K562 (cell line): ENCODE results near the gene MED13L. TPM values are rescaled to one million over a fixed set of nuclear protein-coding genes. Genes with fewer than 3 reads are reported as not detected.
A peak's percentile ranks its signal among the peaks of the same experiment; 100 is the strongest.

Experiments
- ETV5 ChIP-seq: sonication (generic); formaldehyde crosslinking; IDR thresholded peaks from 2 replicates; pipeline ENCODE4 v1.4.0; 2020; ENCODE audit warnings: low read depth, mild to moderate bottlenecking, missing genetic modification reagents
- GMEB1 ChIP-seq: fragments of 250-450 bp; sonication (Bioruptor Pico); IDR thresholded peaks from 2 replicates; pipeline ENCODE4 v1.4.0; 2020; ENCODE audit warnings: mild to moderate bottlenecking
- HCFC1 ChIP-seq: IDR thresholded peaks from 2 replicates; pipeline ENCODE4 v1.6.1; 2012; ENCODE audit warnings: low read depth, low read length, improper control_type of control experiment
- HEY1 ChIP-seq: fragments of 250-450 bp; sonication (Bioruptor Pico); IDR thresholded peaks from 2 replicates; pipeline ENCODE4 v1.5.0; 2020; ENCODE audit warnings: mild to moderate bottlenecking, moderate library complexity, borderline replicate concordance
- ID3 ChIP-seq, 2 experiments: fragments of 250-450 bp in 1 of 2; fragments of 450-650 bp in 1 of 2; sonication (Bioruptor Pico) in 1 of 2; IDR thresholded peaks; 2 replicates each; pipeline versions ENCODE4 v1.6.1 to v1.8.0; 2016 to 2021; ENCODE audit warnings: mild to moderate bottlenecking in 2 of 2, moderate library complexity in 2 of 2, missing compliant biosample characterization in 1 of 2, missing genetic modification characterization in 1 of 2
- SIN3A ChIP-seq, 2 experiments: fragments of 150-350 bp in 1 of 2; IDR thresholded peaks; 2 replicates each; pipeline ENCODE4 v1.6.1; 2011 to 2016; ENCODE audit warnings: borderline replicate concordance in 2 of 2, low read depth in 2 of 2, low read length in 2 of 2, mild to moderate bottlenecking in 2 of 2, moderate library complexity in 2 of 2; ENCODE audit not compliant: control insufficient read depth in 1 of 2
- TBP ChIP-seq: optimal IDR thresholded peaks from 2 replicates; pipeline ENCODE3; 2011; ENCODE audit warnings: low read depth, low read length, improper control_type of control experiment
- ZMIZ1 ChIP-seq, 2 experiments: fragments of 150-350 bp in 1 of 2; IDR thresholded peaks; 2 replicates each; pipeline ENCODE4 v1.6.1; 2012 to 2016; ENCODE audit warnings: low read depth in 2 of 2, low read length in 2 of 2, mild to moderate bottlenecking in 1 of 2, moderate library complexity in 1 of 2
- ZNF140 ChIP-seq: fragments of 250-450 bp; sonication (Bioruptor Pico); IDR thresholded peaks from 2 replicates; pipeline ENCODE4 v1.8.0; 2021; ENCODE audit warnings: moderate library complexity, mild to moderate bottlenecking, inconsistent platforms
- ZNF318 ChIP-seq, 2 experiments: fragments of 450-650 bp; IDR thresholded peaks; 2 replicates each; pipeline ENCODE4 v1.6.1; 2016; ENCODE audit warnings: mild to moderate bottlenecking in 2 of 2, borderline replicate concordance in 1 of 2, low read depth in 1 of 2, moderate library complexity in 1 of 2
- polyA plus RNA-seq, 8 experiments: library from polyadenylated mRNA; depleted of rRNA in 4 of 8; stranded (reverse) in 5 of 8; unstranded in 3 of 8; fragments of >200 nt; fragmentation: Nextera tagmentation in 2 of 8; fragmentation: Illumina TruSeq in 1 of 8; extraction: Ambion mirVana in 2 of 8; extraction: Trizol in 1 of 8; gene quantifications; 2 replicates each; pipeline versions ENCODE4 v1.2.1 to v1.2.3, GENCODE V29; 2011 to 2014; ENCODE audit warnings: inconsistent platforms in 1 of 8, missing spikeins in 1 of 8
- total RNA-seq, 7 experiments: library from RNA; depleted of rRNA in 6 of 7; stranded (reverse); fragments of >200 nt in 6 of 7; fragmentation: Illumina TruSeq in 2 of 7; extraction: Trizol in 2 of 7; gene quantifications; 2 replicates each; pipeline versions ENCODE4 v1.2.1 to v1.2.3, GENCODE V29; 2011 to 2021; ENCODE audit warnings: low replicate concordance in 1 of 7

The MED13L gene
- total and polyA plus RNA-seq, 9 of the 15 experiments (the other 6 are each of a cell fraction or from before 2014, with no cell fraction given): 13.4 to 90.3 (median 36.9) TPM

- no peak for TF ChIP-seq ZNF318 (IDR thresholded peaks at IDR 0.05; ENCODE audit: borderline replicate concordance in 1 of 2, low read depth in 1 of 2)
- TF ChIP-seq ZNF140 (CRISPR knock-in tag): no peak
- TF ChIP-seq ID3 (CRISPR knock-in tag; IDR thresholded peaks at IDR 0.05): no peak
- peak; percentile 21; the same call in 1 of the 2 replicates for TF ChIP-seq ID3 (tag; IDR thresholded peaks at IDR 0.05)
- no peak for TF ChIP-seq SIN3A (IDR thresholded peaks at IDR 0.05; ENCODE audit: borderline replicate concordance in 2 of 2, control insufficient read depth in 1 of 2, low read depth in 2 of 2, low read length in 2 of 2)
- no peak for TF ChIP-seq ZMIZ1 (IDR thresholded peaks at IDR 0.05; ENCODE audit: low read depth in 2 of 2, low read length in 2 of 2)
- TF ChIP-seq GMEB1 (CRISPR knock-in tag): no peak
- TF ChIP-seq ETV5 (CRISPR knock-in tag): no peak
- TF ChIP-seq TBP: no peak
- TF ChIP-seq HCFC1: no peak
- no peak for TF ChIP-seq HEY1 (CRISPR knock-in tag)
These were observed 5.1 kb upstream of the MED13L start (continued) for GRCh38 chr12:116282371-116283286.
